ENCODE results near the gene SYDE1. TPM values are rescaled to one million over a fixed set of nuclear protein-coding genes. Genes with fewer than 3 reads are reported as not detected.

SYDE1 gene
- total RNA-seq, 1 donor: not detected

DNA sequence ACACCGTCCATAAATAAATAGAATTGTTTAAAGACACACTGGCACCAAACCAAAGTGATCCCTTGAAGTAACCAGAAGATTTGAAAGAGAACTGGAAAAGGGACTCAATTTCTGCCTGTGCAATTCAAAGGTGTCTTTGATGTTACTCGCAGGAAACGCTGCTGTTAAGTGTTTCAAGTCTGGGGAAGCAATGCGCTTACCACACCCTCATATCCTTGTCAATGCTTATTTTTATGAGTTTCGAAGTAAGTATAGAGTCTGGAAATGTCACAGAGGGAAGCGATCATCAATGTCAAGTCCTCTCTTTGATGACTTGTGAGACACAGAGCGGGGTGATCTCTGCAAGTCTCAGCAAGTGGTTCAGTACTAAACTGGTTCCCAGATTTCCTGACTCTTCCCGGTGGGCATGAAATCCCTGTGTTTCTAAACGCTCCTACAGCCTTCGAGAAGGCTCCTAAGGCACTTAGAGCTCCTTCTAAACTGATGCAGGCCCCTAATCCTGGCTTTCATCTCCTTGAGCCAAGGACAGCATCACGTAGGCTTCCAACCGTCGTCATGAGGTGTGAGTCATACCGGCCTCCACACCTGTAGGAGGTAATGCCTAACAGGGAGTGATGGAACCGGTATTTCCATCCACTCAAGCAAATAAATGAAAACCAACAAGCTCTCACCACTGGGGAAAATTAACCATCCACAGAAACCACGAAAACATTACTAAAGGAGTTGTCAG is 22.8 kb downstream of the SYDE1 start:
- H3K27me3 ChIP-seq (ENCODE audit: insufficient read depth, low read length): no peaks in the 10 kb centered on the region
- H3K9me3 ChIP-seq (ENCODE audit: low read depth, low read length): no peaks in the 10 kb centered on the region
- H3K4me3 ChIP-seq (ENCODE audit: low read length): no peak overlapping the region
- H3K4me1 ChIP-seq (ENCODE audit: insufficient read depth, low read length): peaks cover 6% of the 10 kb centered on the region

DNA sequence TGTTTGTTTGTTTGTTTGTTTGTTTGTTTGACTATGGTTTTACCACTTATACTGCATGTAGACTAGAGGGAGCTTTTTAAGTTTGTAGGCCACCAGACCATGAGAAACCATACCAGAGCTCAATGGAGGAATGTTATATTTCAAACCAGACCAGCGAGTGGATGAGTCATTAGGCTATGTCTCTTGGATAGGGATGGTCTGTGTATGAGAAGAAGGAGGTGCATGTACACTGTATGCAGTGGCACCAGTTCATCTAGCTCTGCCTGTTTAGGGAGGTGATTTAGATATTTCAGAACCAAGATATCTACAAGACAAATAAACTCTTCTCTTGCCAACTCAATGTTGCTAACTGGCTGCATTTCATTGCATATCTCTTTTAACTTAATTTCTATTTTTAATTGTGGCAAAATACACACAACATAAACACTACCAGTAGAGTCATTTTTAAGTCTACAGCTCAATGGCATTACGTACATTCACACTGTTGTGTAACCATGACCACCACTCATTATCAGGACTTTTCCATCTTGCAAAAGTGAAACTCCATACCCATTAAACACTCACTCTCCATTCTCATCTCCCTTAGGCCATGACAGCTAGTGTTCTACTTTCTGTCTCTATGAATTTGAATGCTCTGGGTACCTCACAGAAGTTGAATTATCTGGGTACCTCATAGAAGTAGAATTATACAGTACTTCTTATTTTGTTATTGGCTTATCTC is 29.2 kb downstream of the SYDE1 start:
- H3K27me3 ChIP-seq (ENCODE audit: insufficient read depth, low read length): no peaks in the 10 kb centered on the region
- no peaks in the 10 kb centered on the region for H3K4me1 ChIP-seq (ENCODE audit: insufficient read depth, low read length)
- H3K4me3 ChIP-seq (ENCODE audit: low read length): no peak overlapping the region
- peaks cover 6% of the 10 kb centered on the region for H3K9me3 ChIP-seq (ENCODE audit: low read depth, low read length)

DNA sequence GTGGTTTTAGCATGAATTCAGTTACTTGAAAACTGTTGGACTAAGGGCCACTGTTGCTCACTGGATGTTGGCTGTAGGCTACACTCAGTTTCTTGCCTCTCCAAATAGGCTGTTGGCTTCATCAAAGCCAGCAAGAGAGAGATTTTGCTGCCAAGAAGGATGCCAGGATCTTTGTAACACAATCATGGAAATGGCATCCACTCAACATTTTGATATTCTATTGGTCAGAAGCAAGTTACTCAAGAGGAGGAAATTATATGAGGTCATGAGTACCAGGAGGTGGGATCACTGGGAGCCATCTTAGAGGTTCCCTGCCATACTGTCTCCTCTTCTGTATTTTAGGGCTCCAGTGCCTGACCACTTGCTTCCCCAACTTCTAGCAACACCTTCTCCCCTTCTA is 30.6 kb downstream of the SYDE1 start:
- Histone ChIP-seq H3K9me3 (ENCODE audit: low read depth, low read length) (peaks cover 6% of the 10 kb centered on the region), H3K4me1 (ENCODE audit: insufficient read depth, low read length) (no peaks in the 10 kb centered on the region)

DNA sequence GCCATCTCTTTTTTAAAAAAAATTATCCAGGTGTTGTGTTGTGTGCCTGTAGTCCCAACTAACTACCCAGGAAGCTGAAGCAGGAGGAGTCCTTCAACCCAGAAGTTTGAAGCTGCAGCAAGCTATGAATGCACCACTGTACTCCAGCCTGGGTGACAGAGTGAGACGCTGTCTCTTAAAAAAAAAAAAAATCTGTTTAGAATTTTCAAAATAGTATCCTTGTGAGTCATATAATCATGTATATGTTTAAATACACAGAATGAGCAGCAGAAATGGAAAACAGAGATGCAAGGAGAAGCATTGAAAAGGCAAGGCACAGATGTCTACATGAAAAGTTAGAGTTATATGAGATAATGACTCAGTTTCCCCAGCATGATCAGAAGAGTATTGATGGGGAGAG is 31.2 kb downstream of the SYDE1 start:
- no peaks in the 10 kb centered on the region for H3K4me1 ChIP-seq (ENCODE audit: insufficient read depth, low read length)
- no peak overlapping the region for H3K4me3 ChIP-seq (ENCODE audit: low read length)
- H3K27me3 ChIP-seq (ENCODE audit: insufficient read depth, low read length): no peaks in the 10 kb centered on the region
- peaks cover 6% of the 10 kb centered on the region for H3K9me3 ChIP-seq (ENCODE audit: low read depth, low read length)

More for the DNA sequence above, 30.6 kb downstream of the SYDE1 start:
- Histone ChIP-seq H3K4me3 (ENCODE audit: low read length) (no peak overlapping the region), H3K27me3 (ENCODE audit: insufficient read depth, low read length) (no peaks in the 10 kb centered on the region)

DNA sequence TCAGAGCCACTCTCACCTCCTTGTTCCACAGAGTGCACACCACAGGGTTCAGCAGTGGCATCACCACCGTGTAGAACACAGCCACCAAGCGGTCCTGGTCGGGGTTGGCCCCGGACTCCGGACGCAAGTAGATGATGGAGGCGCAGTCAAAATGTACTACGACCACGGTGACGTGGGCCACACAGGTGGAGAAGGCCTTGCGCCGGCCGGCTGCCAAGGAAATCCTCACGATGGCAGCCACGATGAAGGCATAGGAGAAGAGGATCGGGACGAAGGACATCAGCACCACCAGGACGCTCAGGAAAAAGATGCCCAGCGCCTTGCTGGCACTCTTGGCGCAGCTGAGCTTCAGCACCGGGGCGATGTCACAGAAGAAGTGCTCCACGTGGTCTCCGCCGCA is 33.9 kb downstream of the SYDE1 start:
- Histone ChIP-seq H3K4me1 (ENCODE audit: insufficient read depth, low read length) (no peaks in the 10 kb centered on the region), H3K4me3 (ENCODE audit: low read length) (no peak overlapping the region), H3K27me3 (ENCODE audit: insufficient read depth, low read length) (no peaks in the 10 kb centered on the region), H3K9me3 (ENCODE audit: low read depth, low read length) (peaks cover 6% of the 10 kb centered on the region)

DNA sequence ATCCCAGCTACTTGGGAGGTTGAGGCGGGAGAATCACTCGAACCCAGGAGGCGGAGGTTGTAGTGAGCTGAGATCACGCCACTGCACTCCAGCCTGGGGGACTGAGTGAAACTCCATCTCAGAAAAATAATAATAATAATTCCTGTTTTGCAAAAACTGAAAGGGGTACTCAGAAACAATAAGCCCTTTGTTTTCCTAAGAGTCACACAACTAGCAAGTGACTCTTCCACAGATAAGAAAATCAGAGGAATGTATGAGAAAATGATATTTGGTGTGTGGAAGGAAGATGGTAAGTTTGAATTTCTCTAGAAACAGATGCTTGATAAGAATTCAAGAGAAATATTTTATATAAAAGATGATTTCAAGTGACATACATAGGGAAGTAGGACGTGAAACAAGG is 35.1 kb downstream of the SYDE1 start:
- no peaks in the 10 kb centered on the region for H3K27me3 ChIP-seq (ENCODE audit: insufficient read depth, low read length)
- no peaks in the 10 kb centered on the region for H3K4me1 ChIP-seq (ENCODE audit: insufficient read depth, low read length)
- peaks cover 6% of the 10 kb centered on the region for H3K9me3 ChIP-seq (ENCODE audit: low read depth, low read length)
- H3K4me3 ChIP-seq (ENCODE audit: low read length): no peak overlapping the region

DNA sequence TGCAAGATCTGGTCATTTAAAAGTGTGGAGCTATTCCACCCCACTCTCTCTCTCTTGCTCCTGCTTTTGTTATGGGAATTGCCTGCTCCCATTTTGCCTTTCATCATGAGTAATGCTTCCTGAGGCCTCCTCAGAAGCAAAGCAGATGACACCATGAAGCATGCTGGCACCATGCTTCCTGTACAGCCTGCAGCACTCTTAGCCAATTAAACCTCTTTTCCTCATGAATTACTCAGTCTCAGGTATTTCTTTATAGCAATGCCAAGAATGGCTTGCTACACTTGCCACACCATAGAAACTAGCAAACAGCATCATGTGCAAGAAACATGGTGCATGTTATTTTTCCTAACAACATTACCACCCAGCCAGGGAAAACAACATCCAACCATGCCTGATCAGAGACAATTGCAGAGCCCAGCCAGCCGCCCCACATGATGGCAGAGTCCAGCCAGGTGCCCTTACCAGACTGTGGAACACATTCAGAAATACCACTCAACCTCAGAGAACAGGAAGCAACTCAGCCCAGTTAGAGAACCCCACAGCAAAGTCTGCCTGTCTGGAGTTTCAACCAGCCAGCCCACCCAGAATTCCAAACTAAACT is 36.9 kb downstream of the SYDE1 start:
- Histone ChIP-seq H3K4me1 (ENCODE audit: insufficient read depth, low read length) (no peaks in the 10 kb centered on the region), H3K9me3 (ENCODE audit: low read depth, low read length) (peaks cover 3% of the 10 kb centered on the region), H3K27me3 (ENCODE audit: insufficient read depth, low read length) (no peaks in the 10 kb centered on the region), H3K4me3 (ENCODE audit: low read length) (no peak overlapping the region)

DNA sequence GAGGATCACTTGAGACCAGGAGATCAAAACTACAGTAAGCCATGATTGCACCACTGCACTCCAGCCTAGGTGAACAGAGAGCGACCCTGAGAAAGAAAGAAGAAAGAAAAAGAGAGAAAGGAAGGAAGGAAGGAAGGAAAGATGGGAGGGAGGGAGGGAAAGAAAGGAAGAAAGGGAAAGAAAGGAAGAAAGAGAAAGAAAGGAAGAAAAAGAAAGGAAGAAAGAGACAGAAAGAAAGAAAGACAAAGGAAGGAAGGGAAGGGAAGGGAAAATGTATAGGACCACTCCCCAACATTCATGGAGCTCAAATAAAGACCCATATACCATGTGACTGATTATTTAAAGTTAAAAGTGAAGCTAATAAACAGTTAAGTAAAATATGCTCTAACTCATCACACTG is 39.9 kb downstream of the SYDE1 start:
- Histone ChIP-seq H3K4me3 (ENCODE audit: low read length) (no peak overlapping the region), H3K9me3 (ENCODE audit: low read depth, low read length) (no peaks in the 10 kb centered on the region), H3K27me3 (ENCODE audit: insufficient read depth, low read length) (no peaks in the 10 kb centered on the region), H3K4me1 (ENCODE audit: insufficient read depth, low read length) (peaks cover 10% of the 10 kb centered on the region)

DNA sequence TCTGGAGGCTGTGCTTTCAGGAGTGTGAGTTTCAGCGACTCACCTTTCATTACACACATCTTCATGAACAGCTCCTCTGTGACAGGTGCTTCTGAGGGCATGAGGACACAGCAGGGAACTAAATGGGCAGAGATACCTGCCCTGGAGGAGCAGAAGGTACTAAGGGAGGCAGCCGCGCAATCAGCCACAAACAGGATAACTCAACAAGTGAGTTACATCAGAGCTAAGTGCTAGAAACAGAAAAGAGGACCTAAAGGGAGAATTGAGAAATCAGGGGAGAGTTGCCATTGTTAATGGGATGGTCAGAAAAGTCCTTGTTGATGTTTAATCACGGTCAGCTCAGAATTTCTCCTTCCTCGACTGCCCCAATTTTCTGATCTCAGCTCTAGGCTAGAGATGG is 42.5 kb downstream of the SYDE1 start:
- Histone ChIP-seq H3K4me3 (ENCODE audit: low read length) (no peak overlapping the region), H3K27me3 (ENCODE audit: insufficient read depth, low read length) (no peaks in the 10 kb centered on the region), H3K4me1 (ENCODE audit: insufficient read depth, low read length) (peaks cover 10% of the 10 kb centered on the region), H3K9me3 (ENCODE audit: low read depth, low read length) (no peaks in the 10 kb centered on the region)

DNA sequence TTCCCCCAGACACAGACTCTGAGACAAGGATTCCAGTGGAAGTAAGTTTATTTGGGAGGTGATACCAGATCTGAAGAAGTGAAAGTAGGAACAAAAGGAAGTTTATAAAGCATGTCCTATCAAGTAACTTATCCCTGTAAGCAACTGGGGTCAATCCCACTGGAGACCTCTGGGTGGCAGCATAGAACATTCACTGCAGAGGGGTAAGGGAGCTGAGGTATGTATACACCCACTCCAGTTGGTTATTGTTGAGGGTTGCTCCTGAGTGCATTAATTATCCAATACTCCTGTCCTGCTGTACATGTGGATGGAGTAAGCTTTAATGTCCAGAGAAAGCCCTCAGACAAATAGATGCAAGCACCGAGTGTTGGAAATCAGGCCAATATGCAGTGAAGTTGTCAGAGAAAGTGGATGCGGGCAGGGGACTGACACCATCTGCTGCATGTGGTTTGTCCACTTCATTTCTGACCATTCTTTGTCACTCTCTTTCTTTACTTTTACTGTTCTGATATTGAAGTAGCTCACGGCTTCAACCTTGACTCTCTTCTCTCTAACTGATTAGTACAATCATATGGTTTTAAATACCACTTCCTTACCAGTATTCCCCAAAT is 46.9 kb downstream of the SYDE1 start:
- no peak overlapping the region for H3K4me3 ChIP-seq (ENCODE audit: low read length)
- no peaks in the 10 kb centered on the region for H3K9me3 ChIP-seq (ENCODE audit: low read depth, low read length)
- H3K4me1 ChIP-seq (ENCODE audit: insufficient read depth, low read length): peaks cover 10% of the 10 kb centered on the region
- H3K27me3 ChIP-seq (ENCODE audit: insufficient read depth, low read length): no peaks in the 10 kb centered on the region

DNA sequence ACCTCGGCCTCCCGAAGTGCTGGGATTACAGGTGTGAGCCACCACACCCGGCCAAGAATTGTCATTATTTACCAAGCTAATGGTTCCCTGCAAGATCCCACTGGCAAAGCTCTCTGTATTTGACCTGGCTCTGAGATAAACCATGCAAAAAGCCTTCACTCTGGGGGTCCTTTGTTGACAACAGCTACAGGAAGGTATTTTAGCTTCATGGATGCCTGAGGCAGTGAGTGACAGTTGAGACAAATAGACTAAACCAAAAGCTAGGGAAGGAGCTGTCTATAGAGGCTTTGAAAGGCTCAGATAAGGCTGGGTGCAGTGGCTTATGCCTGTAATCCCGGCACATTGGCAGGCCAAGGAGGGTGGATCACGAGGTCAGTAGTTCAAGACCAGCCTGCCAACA is 48.1 kb downstream of the SYDE1 start:
- Histone ChIP-seq H3K4me1 (ENCODE audit: insufficient read depth, low read length) (peaks cover under 1% of the 10 kb centered on the region), H3K9me3 (ENCODE audit: low read depth, low read length) (no peaks in the 10 kb centered on the region)

DNA sequence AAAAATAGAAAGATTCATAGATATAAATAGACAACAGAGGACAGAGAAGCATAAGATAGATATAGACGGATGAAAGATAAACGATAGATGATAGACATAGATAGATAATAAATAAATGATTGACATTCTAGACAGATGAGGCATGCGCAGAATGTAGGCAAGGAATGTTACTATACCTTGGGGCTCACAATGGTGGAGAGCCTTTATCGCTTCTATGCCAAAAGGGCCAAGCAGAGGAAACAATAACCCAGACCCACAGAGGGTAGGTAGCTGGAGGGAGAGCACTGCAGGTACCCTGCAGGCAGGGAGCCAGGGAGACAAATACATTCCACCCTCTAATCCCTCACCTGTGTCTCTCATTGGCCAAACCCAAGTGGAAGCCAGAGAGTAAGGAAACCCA is 49.2 kb downstream of the SYDE1 start:
- no peaks in the 10 kb centered on the region for H3K27me3 ChIP-seq (ENCODE audit: insufficient read depth, low read length)

More for the DNA sequence above, 48.1 kb downstream of the SYDE1 start:
- no peak overlapping the region for H3K4me3 ChIP-seq (ENCODE audit: low read length)
- no peaks in the 10 kb centered on the region for H3K27me3 ChIP-seq (ENCODE audit: insufficient read depth, low read length)

DNA sequence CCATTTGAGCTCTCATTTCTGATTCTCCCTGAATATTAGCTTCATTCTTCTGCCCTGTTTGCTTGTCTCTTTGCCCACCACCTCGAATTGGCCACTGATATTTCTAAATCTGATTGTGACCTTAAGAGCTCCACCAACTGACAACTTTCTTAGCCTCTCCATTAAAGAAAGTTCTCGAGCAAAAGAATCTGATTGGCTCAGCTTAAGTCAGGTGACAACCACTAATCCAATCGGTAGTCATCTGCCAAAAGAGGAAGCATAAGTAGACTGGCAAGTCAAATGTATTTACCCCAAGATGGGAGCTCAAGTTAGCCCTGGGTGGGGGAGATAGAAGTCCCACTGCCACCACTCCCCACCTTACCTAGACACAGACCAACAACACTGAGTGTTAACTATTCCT is 52.0 kb downstream of the SYDE1 start:
- H3K9me3 ChIP-seq (ENCODE audit: low read depth, low read length): no peaks in the 10 kb centered on the region
- H3K27me3 ChIP-seq (ENCODE audit: insufficient read depth, low read length): no peaks in the 10 kb centered on the region
- no peak overlapping the region for H3K4me3 ChIP-seq (ENCODE audit: low read length)
- no peaks in the 10 kb centered on the region for H3K4me1 ChIP-seq (ENCODE audit: insufficient read depth, low read length)

More for the DNA sequence above, 49.2 kb downstream of the SYDE1 start:
- H3K4me3 ChIP-seq (ENCODE audit: low read length): no peak overlapping the region
- no peaks in the 10 kb centered on the region for H3K9me3 ChIP-seq (ENCODE audit: low read depth, low read length)
- H3K4me1 ChIP-seq (ENCODE audit: insufficient read depth, low read length): no peaks in the 10 kb centered on the region

DNA sequence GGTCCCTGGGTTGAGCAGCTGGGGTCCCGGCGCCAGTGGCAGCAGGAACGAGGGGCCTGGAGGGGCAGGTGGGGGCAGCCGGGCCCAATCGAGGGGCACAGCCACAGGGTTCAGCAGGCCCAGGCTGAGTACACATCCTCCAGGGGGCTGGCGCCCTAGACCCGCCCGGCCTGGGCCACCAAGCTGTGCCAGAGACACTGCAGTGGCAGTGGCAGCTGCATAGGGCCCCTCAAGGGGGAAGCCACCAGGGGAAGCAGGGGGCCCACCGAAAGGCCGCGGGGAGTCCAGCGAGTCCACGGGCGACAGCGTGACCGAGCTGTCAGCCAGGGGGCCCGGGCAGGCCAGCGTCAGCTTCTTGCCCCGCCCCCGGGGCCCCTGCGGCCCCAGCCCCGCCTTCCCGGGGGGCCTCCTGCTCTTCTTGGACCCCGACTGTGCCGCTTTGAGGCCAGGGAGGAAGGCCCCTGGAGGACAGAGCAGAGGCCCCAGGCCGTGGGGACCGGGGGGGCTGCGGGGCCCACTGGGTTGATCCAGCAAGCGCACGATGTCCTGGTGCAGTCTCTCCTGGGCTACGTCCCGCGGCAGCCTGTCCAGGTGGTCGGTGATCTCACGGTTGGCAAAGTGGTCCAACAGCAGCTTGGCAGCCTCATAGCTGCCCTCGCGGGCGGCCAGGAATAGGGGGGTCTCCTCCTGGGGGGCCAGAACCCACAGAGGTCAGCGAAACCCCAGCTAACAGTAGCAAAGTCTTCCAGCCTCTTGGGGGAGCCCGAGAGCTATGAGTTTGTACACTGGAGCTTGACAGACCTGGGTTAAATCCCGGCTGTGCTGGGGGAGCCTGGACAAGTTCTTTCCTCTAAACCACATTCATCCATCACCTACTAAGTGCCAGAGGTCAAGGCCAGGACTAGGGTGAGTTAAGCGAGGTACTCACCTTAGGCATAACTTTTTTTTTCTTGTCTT is 54.1 kb downstream of the SYDE1 start:
- Histone ChIP-seq H3K4me1 (ENCODE audit: insufficient read depth, low read length) (no peaks in the 10 kb centered on the region), H3K9me3 (ENCODE audit: low read depth, low read length) (no peaks in the 10 kb centered on the region), H3K4me3 (ENCODE audit: low read length) (no peak overlapping the region), H3K27me3 (ENCODE audit: insufficient read depth, low read length) (no peaks in the 10 kb centered on the region)
